Sigmoid colon (tissue), 7 donors: ENCODE measurements around the gene SBNO2. TPM values are rescaled to one million over a fixed set of nuclear protein-coding genes. Genes with fewer than 3 reads are reported as not detected.

Experiments
- DNase-seq: peaks from one replicate; pipeline ENCODE4 v3.0.0-alpha.2; 2019
- H3K27ac ChIP-seq, 4 donors: fragments of 200-600 bp; sonication (generic); one replicate each; pipeline ENCODE4 v1.5.1; 2016 to 2019; ENCODE audit warnings: mild to moderate bottlenecking in 1 of 4
- H3K27me3 ChIP-seq, 3 donors: fragments of 200-600 bp; sonication (generic); one replicate each; pipeline ENCODE4 v1.5.1; 2019; ENCODE audit warnings: mild to moderate bottlenecking in 1 of 3
- H3K36me3 ChIP-seq, 4 donors: fragments of 200-600 bp; sonication (generic); one replicate each; pipeline ENCODE4 v1.5.1; 2016 to 2019
- H3K4me1 ChIP-seq, 4 donors: fragments of 200-600 bp; sonication (generic); one replicate each; pipeline ENCODE4 v1.5.1; 2017 to 2019
- H3K4me3 ChIP-seq, 4 donors: fragments of 200-600 bp; sonication (generic); one replicate each; pipeline ENCODE4 v1.5.1; 2017 to 2019; ENCODE audit warnings: mild to moderate bottlenecking in 2 of 4, moderate library complexity in 1 of 4
- H3K9me3 ChIP-seq, 4 donors: fragments of 200-600 bp in 3 of 4; sonication (generic) in 3 of 4; one replicate each; pipeline versions ENCODE4 v1.5.1 to v1.6.1; 2013 to 2019
- CTCF ChIP-seq, 4 experiments: fragments of 450-650 bp in 3 of 4; fragments of 200-600 bp in 1 of 4; IDR thresholded peaks; one replicate each; pipeline ENCODE4 v1.5.1; 2016 to 2019; ENCODE audit warnings: antibody characterized with exemption in 4 of 4, mild to moderate bottlenecking in 3 of 4, moderate library complexity in 2 of 4
- EP300 ChIP-seq, 4 donors: sonication (generic); formaldehyde crosslinking; IDR thresholded peaks; one replicate each; pipeline ENCODE4 v1.6.1; 2017; ENCODE audit warnings: antibody characterized with exemption in 4 of 4
- POLR2A ChIP-seq, 2 donors: fragments of 450-650 bp; IDR thresholded peaks; one replicate each; pipeline ENCODE4 v1.6.1; 2016; ENCODE audit warnings: antibody characterized with exemption in 2 of 2, mild to moderate bottlenecking in 2 of 2, moderate library complexity in 2 of 2
- POLR2AphosphoS5 ChIP-seq, 4 donors: sonication (generic); formaldehyde crosslinking; IDR thresholded peaks; one replicate each; pipeline ENCODE4 v1.6.1; 2017; ENCODE audit warnings: antibody characterized with exemption in 4 of 4
- WGBS, 2 donors: extraction: QIAGEN DNeasy Blood & Tissue Kit; methylation state at CpG; one replicate each; pipeline ENCODE4 v1.1.7; 2013; 5-methylcytosine and 5-hydroxymethylcytosine counted together
- intact Hi-C: fragments of 100-400 bp; cut with DNase I; formaldehyde crosslinking; loops from one replicate; pipeline ENCODE4 v1.15.1; 2023
- polyA plus RNA-seq, 3 donors: library from polyadenylated mRNA; stranded (reverse); fragments of 200-250 nt; gene quantifications; one replicate each; pipeline ENCODE4 v1.2.3, GENCODE V29; 2013
- total RNA-seq, 4 donors: library from RNA; depleted of rRNA; stranded (reverse); fragments of >200 nt; gene quantifications; one replicate each; pipeline ENCODE4 v1.1.0, GENCODE V29; 2016
- donor health status: healthy with polysubstance abuse.
- donor health status: Bipolar disorder and iron deficiency.
- donor health status: healthy.

The SBNO2 gene
- total and polyA plus RNA-seq, 7 donors = 6.8 to 91.9 (median 14.8) TPM

GRCh38 chr19:1090731-1091543, 83.1 kb downstream of the SBNO2 start:
- Histone ChIP-seq H3K4me1 (peaks cover 0 to 26% (median 22%) of the 10 kb centered on the region in 4 donors), H3K9me3 (no peaks in the 10 kb centered on the region), H3K27me3 (no peaks in the 10 kb centered on the region), H3K4me3 (no peak overlapping the region), H3K27ac (no peak overlapping the region), H3K36me3 (peaks cover 15 to 55% (median 30%) of the 10 kb centered on the region in 4 donors)
- no peak for TF ChIP-seq POLR2A (IDR thresholded peaks at IDR 0.05)
- TF ChIP-seq POLR2AphosphoS5 (IDR thresholded peaks at IDR 0.05) = no peak
- TF ChIP-seq EP300 (IDR thresholded peaks at IDR 0.05) = no peak
- TF ChIP-seq CTCF (IDR thresholded peaks at IDR 0.05) = no peak
- WGBS, 2 donors = 92% methylated on average over 38 of the region's 38 CpGs
- intact Hi-C loops = no loop called here
- no peak for DNase-seq

GRCh38 chr19:1089891-1090290, 84.2 kb downstream of the SBNO2 start:
- Histone ChIP-seq H3K4me3 (no peak overlapping the region), H3K36me3 (peaks cover 15 to 55% (median 30%) of the 10 kb centered on the region in 4 donors), H3K27me3 (no peaks in the 10 kb centered on the region), H3K27ac (no peak overlapping the region), H3K9me3 (no peaks in the 10 kb centered on the region), H3K4me1 (peaks cover 0 to 21% (median 17%) of the 10 kb centered on the region in 4 donors)
- TF ChIP-seq EP300 (IDR thresholded peaks at IDR 0.05) (no peak), POLR2A (IDR thresholded peaks at IDR 0.05) (no peak), CTCF (IDR thresholded peaks at IDR 0.05) (no peak), POLR2AphosphoS5 (IDR thresholded peaks at IDR 0.05) (no peak)
- no peak for DNase-seq
- intact Hi-C loops = no loop called here
- 70 to 82% methylated on average over 22 of the region's 22 CpGs for WGBS, 2 donors

GRCh38 chr19:1089126-1089771, 84.8 kb downstream of the SBNO2 start:
- WGBS, 2 donors = 92 to 93% methylated on average over 32 of the region's 32 CpGs
- Histone ChIP-seq H3K27me3 (peaks cover 0 to under 1% (median 0%) of the 10 kb centered on the region in 3 donors), H3K9me3 (no peaks in the 10 kb centered on the region), H3K4me1 (peaks cover 0 to 15% (median 13%) of the 10 kb centered on the region in 4 donors), H3K27ac (peak overlapping the region in 1 of 4 donors; percentile 14), H3K4me3 (no peak overlapping the region), H3K36me3 (peaks cover 15 to 55% (median 30%) of the 10 kb centered on the region in 4 donors)
- intact Hi-C loops = no loop called here
- TF ChIP-seq POLR2AphosphoS5 (IDR thresholded peaks at IDR 0.05) = no peak
- no peak for TF ChIP-seq CTCF (IDR thresholded peaks at IDR 0.05)
- TF ChIP-seq EP300 (IDR thresholded peaks at IDR 0.05) = no peak
- no peak for TF ChIP-seq POLR2A (IDR thresholded peaks at IDR 0.05)
- DNase-seq = no peak

GRCh38 chr19:1088416-1089010, 85.6 kb downstream of the SBNO2 start:
- 78 to 82% methylated on average over 27 of the region's 27 CpGs for WGBS, 2 donors
- no peak for DNase-seq
- TF ChIP-seq CTCF (IDR thresholded peaks at IDR 0.05) (no peak), POLR2A (IDR thresholded peaks at IDR 0.05) (no peak), POLR2AphosphoS5 (IDR thresholded peaks at IDR 0.05) (no peak), EP300 (IDR thresholded peaks at IDR 0.05) (no peak)
- H3K4me1 ChIP-seq = peaks cover 0 to 8% (median 6%) of the 10 kb centered on the region in 4 donors
- H3K27me3 ChIP-seq = peaks cover 0 to 3% (median 0%) of the 10 kb centered on the region in 3 donors
- intact Hi-C loops = no loop called here
- no peaks in the 10 kb centered on the region for H3K9me3 ChIP-seq
- peak overlapping the region in 3 of 4 donors; percentile 39 to 62 (median 56) for H3K27ac ChIP-seq
- H3K4me3 ChIP-seq = no peak overlapping the region
- peaks cover 15 to 53% (median 30%) of the 10 kb centered on the region in 4 donors for H3K36me3 ChIP-seq
